ENCODE data around the gene NDFIP2. TPM values are rescaled to one million over a fixed set of nuclear protein-coding genes. Genes with fewer than 3 reads are reported as not detected.

The NDFIP2 gene
- total and polyA plus RNA-seq, 2 experiments from 2014 or later, result 28.3 to 28.7 TPM

DNA sequence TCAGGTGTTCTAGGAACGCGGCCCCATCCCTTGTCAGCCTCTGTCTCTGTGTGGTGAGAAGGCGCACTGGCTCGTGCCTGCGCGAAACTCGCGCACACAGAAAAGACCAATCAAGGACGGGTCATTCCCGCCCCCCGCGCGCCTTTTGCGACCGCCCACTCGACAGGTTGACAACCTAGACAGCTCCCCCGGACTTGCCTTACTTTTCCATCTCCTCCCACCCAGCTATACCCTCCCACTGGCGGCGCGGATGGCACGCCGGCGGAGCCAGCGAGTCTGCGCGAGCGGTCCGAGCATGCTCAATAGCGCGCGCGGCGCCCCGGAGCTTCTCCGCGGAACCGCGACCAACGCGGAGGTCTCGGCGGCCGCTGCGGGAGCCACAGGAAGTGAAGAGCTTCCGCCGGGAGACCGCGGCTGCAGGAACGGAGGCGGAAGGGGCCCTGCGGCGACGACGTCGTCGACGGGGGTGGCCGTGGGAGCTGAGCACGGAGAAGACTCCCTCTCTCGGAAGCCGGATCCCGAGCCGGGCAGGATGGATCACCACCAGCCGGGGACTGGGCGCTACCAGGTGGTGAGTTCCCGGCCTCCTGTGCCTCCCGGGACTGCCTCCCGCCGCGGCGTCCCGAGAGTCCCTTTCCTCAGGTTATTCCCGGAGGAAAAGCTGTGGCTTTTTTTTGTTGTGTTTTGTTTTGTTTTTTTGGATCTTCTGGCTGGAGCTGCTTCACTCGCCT, at the start of gene NDFIP2 (continued):
- TF ChIP-seq NANOG (IDR thresholded peaks at IDR 0.05; ENCODE audit: borderline replicate concordance) (no peak), STAT1 (IDR thresholded peaks at IDR 0.05; ENCODE audit: unreplicated experiment) (no peak)

DNA sequence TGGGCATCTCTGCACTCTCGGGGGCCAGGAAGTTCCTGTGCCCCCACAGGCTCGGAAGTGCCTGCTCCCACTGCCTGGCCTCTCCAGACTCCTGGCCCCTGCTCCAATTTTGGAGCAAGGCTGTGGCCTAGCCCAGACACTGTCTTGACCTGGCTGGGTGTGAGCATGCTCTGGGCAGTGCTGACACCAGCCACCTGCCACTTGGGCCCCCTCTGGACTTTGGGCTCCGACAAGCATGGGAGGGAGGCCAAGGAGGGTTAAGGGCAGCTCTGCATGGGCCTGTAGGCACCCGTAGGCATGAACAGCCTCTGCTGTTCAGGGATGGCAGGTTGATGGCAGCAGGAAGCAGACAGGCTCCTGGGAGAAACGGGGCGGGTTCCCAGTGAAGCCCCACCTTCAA, 48.9 kb upstream of the NDFIP2 start:
- Histone ChIP-seq H2AFZ (no peak overlapping the region), H3K27ac (ENCODE audit: low read depth) (no peak overlapping the region), H3K27me3 (ENCODE audit: insufficient read depth) (no peaks in the 10 kb centered on the region), H3K4me1 (ENCODE audit: insufficient read depth) (no peaks in the 10 kb centered on the region), H4K20me1 (replicated peaks; ENCODE audit: insufficient read depth) (no peaks in the 10 kb centered on the region), H3K36me3 (ENCODE audit: insufficient read depth) (no peaks in the 10 kb centered on the region), H3F3A (replicated peaks; ENCODE audit: low read depth) (no peaks in the 10 kb centered on the region), H3K9me2 (ENCODE audit: insufficient read depth) (no peaks in the 10 kb centered on the region), H3K4me2 (no peak overlapping the region), H3K79me2 (replicated peaks; ENCODE audit: insufficient read depth) (no peaks in the 10 kb centered on the region), H3K4me3 (no peak overlapping the region)
- Mint-ChIP-seq H3K4me3 (no peak overlapping the region), H3K27ac (no peak overlapping the region), H3K27me3 (ENCODE audit: insufficient read depth, low read depth, poor library complexity) (no peaks in the 10 kb centered on the region), H3K9me3 (no peaks in the 10 kb centered on the region), H3K4me1 (peaks cover 3% of the 10 kb centered on the region; the same call in 2 of the 3 replicates), H3K36me3 (ENCODE audit: low read depth) (no peaks in the 10 kb centered on the region)
- ATAC-seq, result no peak
- DNase-seq (ENCODE audit: low spot score), result no peak
- no peak for TF ChIP-seq POLR2AphosphoS5 (IDR thresholded peaks at IDR 0.05; ENCODE audit: low read depth)
- TF ChIP-seq STAT1 (IDR thresholded peaks at IDR 0.05; ENCODE audit: unreplicated experiment), result no peak
- TF ChIP-seq, protein P1, sequence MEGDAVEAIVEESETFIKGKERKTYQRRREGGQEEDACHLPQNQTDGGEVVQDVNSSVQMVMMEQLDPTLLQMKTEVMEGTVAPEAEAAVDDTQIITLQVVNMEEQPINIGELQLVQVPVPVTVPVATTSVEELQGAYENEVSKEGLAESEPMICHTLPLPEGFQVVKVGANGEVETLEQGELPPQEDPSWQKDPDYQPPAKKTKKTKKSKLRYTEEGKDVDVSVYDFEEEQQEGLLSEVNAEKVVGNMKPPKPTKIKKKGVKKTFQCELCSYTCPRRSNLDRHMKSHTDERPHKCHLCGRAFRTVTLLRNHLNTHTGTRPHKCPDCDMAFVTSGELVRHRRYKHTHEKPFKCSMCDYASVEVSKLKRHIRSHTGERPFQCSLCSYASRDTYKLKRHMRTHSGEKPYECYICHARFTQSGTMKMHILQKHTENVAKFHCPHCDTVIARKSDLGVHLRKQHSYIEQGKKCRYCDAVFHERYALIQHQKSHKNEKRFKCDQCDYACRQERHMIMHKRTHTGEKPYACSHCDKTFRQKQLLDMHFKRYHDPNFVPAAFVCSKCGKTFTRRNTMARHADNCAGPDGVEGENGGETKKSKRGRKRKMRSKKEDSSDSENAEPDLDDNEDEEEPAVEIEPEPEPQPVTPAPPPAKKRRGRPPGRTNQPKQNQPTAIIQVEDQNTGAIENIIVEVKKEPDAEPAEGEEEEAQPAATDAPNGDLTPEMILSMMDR (conservative IDR thresholded peaks at IDR 0.05; ENCODE audit: low read depth in 2 of 2), result no peak
- no peak for TF ChIP-seq JUNB (IDR thresholded peaks at IDR 0.05; ENCODE audit: unreplicated experiment)
- no peak for TF ChIP-seq EZH2phosphoT487 (IDR thresholded peaks at IDR 0.05; ENCODE audit: unreplicated experiment)

DNA sequence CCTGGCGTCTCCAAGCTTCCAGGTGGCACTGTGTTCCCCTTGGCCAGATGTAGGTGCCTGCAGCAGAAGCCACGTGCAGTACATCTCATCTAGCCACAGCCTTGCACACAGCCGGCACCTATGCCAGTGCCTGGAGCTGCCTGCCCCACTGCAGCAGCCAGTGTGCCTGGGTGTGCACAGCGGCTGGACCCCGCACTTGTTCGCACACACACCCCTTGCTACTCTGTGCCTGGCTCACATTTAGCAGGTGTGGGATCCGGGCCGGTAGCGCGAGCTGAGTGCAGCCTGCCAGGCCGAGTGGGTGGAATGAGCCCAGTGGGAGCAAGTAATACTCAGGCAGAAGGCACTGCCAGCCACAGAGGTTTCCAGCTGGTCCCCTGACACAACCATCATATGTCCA, 48.0 kb upstream of the NDFIP2 start:
- no peak overlapping the region for H3K4me3 ChIP-seq
- Mint-ChIP-seq H3K27me3 (ENCODE audit: insufficient read depth, low read depth, poor library complexity) (no peaks in the 10 kb centered on the region), H3K4me1 (peaks cover 3% of the 10 kb centered on the region; the same call in 2 of the 3 replicates), H3K36me3 (ENCODE audit: low read depth) (no peaks in the 10 kb centered on the region), H3K27ac (no peak overlapping the region), H3K4me3 (no peak overlapping the region), H3K9me3 (no peaks in the 10 kb centered on the region)
- no peaks in the 10 kb centered on the region for H3K9me2 ChIP-seq (ENCODE audit: insufficient read depth)
- no peaks in the 10 kb centered on the region for H3K27me3 ChIP-seq (ENCODE audit: insufficient read depth)
- H3F3A ChIP-seq (replicated peaks; ENCODE audit: low read depth), result no peaks in the 10 kb centered on the region
- H3K36me3 ChIP-seq (ENCODE audit: insufficient read depth), result no peaks in the 10 kb centered on the region
- H2AFZ ChIP-seq, result peak overlapping the region; percentile 86; the same call in 1 of the 2 replicates
- H3K4me1 ChIP-seq (ENCODE audit: insufficient read depth), result no peaks in the 10 kb centered on the region
- H4K20me1 ChIP-seq (replicated peaks; ENCODE audit: insufficient read depth), result no peaks in the 10 kb centered on the region
- no peak overlapping the region for H3K4me2 ChIP-seq
- no peak for ATAC-seq
- no peak overlapping the region for H3K27ac ChIP-seq (ENCODE audit: low read depth)
- H3K79me2 ChIP-seq (replicated peaks; ENCODE audit: insufficient read depth), result no peaks in the 10 kb centered on the region
- no peak for DNase-seq (ENCODE audit: low spot score)
- no peak for TF ChIP-seq STAT1 (IDR thresholded peaks at IDR 0.05; ENCODE audit: unreplicated experiment)
- TF ChIP-seq EZH2phosphoT487 (IDR thresholded peaks at IDR 0.05; ENCODE audit: unreplicated experiment), result no peak
- no peak for TF ChIP-seq CREB1 (CRISPR knock-in tag; IDR thresholded peaks at IDR 0.05; ENCODE audit: low read depth)
- TF ChIP-seq, protein P1 (conservative IDR thresholded peaks at IDR 0.05; ENCODE audit: low read depth in 2 of 2), result no peak
- TF ChIP-seq EZH2 (IDR thresholded peaks at IDR 0.05; ENCODE audit: low read depth, unreplicated experiment), result no peak
- no peak for TF ChIP-seq JUNB (IDR thresholded peaks at IDR 0.05; ENCODE audit: unreplicated experiment)
- TF ChIP-seq ZNF114 (CRISPR knock-in tag; IDR thresholded peaks at IDR 0.05), result no peak

All from GM23338 (cell line).